SU-DHL-6 (cell line): Measurements from ENCODE around the gene AHCY.
"Not testable (repeated sequence)": the region's sequence is repeated elsewhere in the genome, so short reads cannot be mapped to it uniquely, and the experiment has no call there.

Experiments used
- H2AFZ ChIP-seq: fragments of 200-600 bp; sonication (generic); 2 replicates; pipeline ENCODE4 v1.6.1; 2014; ENCODE audit warnings: low read depth, mild to moderate bottlenecking, moderate library complexity, mixed read lengths, antibody characterized with exemption, low read length; ENCODE audit not compliant: severe bottlenecking
- H3F3A ChIP-seq: fragments of 200-600 bp; shearing (Covaris generic); 2 replicates; pipeline ENCODE4 v1.6.0; 2016; ENCODE audit warnings: antibody characterized with exemption, mild to moderate bottlenecking; ENCODE audit not compliant: insufficient read depth
- H3K27ac ChIP-seq: fragments of 200-600 bp; sonication (generic); 2 replicates; pipeline ENCODE4 v1.5.1; 2016; ENCODE audit warnings: low read depth, mild to moderate bottlenecking, low read length, moderate library complexity, mixed read lengths
- H3K27me3 ChIP-seq: fragments of 200-600 bp; sonication (generic), shearing (Covaris generic); 2 replicates; pipeline ENCODE4 v1.6.0; 2014; ENCODE audit warnings: mild to moderate bottlenecking, low read length
- H3K36me3 ChIP-seq: fragments of 200-600 bp; sonication (generic); 2 replicates; pipeline ENCODE4 v1.6.1; 2014; ENCODE audit warnings: mild to moderate bottlenecking, low read length, mixed read lengths
- H3K4me2 ChIP-seq: fragments of 300-600, 200-600 bp; shearing (Covaris generic), sonication (generic); 2 replicates; pipeline ENCODE4 v1.6.0; 2014; ENCODE audit warnings: low read length, low read depth, mild to moderate bottlenecking; ENCODE audit not compliant: poor library complexity, severe bottlenecking
- H3K4me3 ChIP-seq: fragments of 200-600 bp; sonication (generic); 2 replicates; pipeline ENCODE4 v1.5.1; 2014; ENCODE audit warnings: antibody characterized with exemption, low read length, mild to moderate bottlenecking, mixed read lengths; ENCODE audit not compliant: insufficient read depth, poor library complexity, severe bottlenecking
- H3K79me2 ChIP-seq: fragments of 200-600 bp; sonication (generic); 2 replicates; pipeline ENCODE4 v1.6.1; 2014; ENCODE audit warnings: mild to moderate bottlenecking, low read length, moderate library complexity; ENCODE audit not compliant: insufficient read depth
- H3K9ac ChIP-seq: fragments of 200-600 bp; sonication (generic); 2 replicates; pipeline ENCODE4 v1.7.0; 2014; ENCODE audit warnings: mild to moderate bottlenecking, low read length
- H3K9me2 ChIP-seq: fragments of 200-600 bp; sonication (generic); replicated peaks from 2 replicates; pipeline ENCODE4 v1.6.1; 2014; ENCODE audit warnings: low read length; ENCODE audit not compliant: insufficient read depth
- H3K9me3 ChIP-seq: fragments of 200-600 bp; sonication (generic); 2 replicates; pipeline ENCODE4 v1.6.1; 2014; ENCODE audit warnings: low read length, mixed read lengths; ENCODE audit not compliant: insufficient read depth
- H4K20me1 ChIP-seq: fragments of 200-600 bp; sonication (generic); 2 replicates; pipeline ENCODE4 v1.6.1; 2014; ENCODE audit warnings: low read depth, mild to moderate bottlenecking, antibody characterized with exemption, low read length, moderate library complexity, mixed read lengths
- EZH2phosphoT487 ChIP-seq: fragments of 200-600 bp; sonication (generic), shearing (Covaris generic); conservative IDR thresholded peaks from 2 replicates; pipeline ENCODE4 v1.6.1; 2018; ENCODE audit warnings: mild to moderate bottlenecking, antibody characterized with exemption, low read length, moderate library complexity, mixed read lengths
- TF ChIP-seq, protein P1 (sequence below): fragments of 200-600 bp; sonication (generic); IDR thresholded peaks from one replicate; pipeline ENCODE4 v1.5.1; 2017; ENCODE audit warnings: antibody characterized with exemption, mild to moderate bottlenecking, low read length, moderate library complexity; ENCODE audit not compliant: insufficient read depth, poor library complexity, severe bottlenecking

Gene AHCY

DNA sequence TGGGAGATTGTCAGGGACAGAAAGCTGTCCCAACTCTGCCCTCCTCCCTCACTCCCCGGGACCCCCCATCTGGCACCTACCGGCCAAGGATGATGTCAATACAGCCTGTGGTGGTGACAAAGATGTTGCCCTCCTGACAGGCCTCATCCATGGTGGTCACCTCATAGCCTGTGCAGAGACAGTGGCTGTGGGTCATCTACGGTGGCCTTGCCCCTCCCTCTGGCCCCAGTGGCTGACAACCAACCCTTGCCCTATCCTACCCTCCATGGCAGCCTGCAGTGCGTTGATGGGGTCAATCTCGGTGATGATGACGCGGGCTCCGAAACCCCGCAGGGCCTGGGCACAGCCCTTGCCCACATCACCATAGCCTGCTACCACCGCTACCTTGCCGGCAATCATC is 12.7 kb downstream of the AHCY start:
- H3K9ac ChIP-seq = no peak overlapping the region
- no peaks in the 10 kb centered on the region for H4K20me1 ChIP-seq
- no peak overlapping the region for H3K27ac ChIP-seq
- peaks cover 11% of the 10 kb centered on the region for H3K79me2 ChIP-seq
- H3K9me3 ChIP-seq = no peaks in the 10 kb centered on the region
- H3K9me2 ChIP-seq = no peaks in the 10 kb centered on the region
- H3K36me3 ChIP-seq = 0 out of 2 replicates have a peak, but pooled peaks cover 3% of the 10 kb centered on the region
- H3K4me3 ChIP-seq = no peak overlapping the region
- no peaks in the 10 kb centered on the region for H3K27me3 ChIP-seq
- H3F3A ChIP-seq = no peaks in the 10 kb centered on the region
- no peak overlapping the region for H2AFZ ChIP-seq
- H3K4me2 ChIP-seq = no peak overlapping the region
- TF ChIP-seq EZH2phosphoT487 = no peak
- TF ChIP-seq, protein P1, sequence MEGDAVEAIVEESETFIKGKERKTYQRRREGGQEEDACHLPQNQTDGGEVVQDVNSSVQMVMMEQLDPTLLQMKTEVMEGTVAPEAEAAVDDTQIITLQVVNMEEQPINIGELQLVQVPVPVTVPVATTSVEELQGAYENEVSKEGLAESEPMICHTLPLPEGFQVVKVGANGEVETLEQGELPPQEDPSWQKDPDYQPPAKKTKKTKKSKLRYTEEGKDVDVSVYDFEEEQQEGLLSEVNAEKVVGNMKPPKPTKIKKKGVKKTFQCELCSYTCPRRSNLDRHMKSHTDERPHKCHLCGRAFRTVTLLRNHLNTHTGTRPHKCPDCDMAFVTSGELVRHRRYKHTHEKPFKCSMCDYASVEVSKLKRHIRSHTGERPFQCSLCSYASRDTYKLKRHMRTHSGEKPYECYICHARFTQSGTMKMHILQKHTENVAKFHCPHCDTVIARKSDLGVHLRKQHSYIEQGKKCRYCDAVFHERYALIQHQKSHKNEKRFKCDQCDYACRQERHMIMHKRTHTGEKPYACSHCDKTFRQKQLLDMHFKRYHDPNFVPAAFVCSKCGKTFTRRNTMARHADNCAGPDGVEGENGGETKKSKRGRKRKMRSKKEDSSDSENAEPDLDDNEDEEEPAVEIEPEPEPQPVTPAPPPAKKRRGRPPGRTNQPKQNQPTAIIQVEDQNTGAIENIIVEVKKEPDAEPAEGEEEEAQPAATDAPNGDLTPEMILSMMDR = no peak

DNA sequence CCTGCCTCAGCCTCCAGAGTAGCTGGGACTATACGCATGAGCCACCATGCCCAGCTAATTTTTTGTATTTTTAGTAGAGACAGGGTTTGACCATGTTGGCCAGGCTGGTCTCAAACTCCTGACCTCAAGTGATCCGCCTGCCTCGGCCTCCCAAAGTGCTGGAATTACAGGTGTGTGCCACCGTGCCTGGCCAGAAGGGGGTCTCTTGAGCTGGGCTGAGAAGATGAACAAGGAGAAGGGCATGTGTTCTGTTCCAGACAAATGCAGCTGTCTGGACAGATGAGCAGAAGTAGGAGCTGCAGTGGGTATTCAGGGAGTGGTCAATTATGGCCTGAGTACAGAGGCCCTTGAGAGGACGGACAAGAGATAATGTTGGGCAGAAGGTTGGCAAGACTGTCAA is 15.7 kb downstream of the AHCY start:
- not testable (repeated sequence) for H3K27ac ChIP-seq, H3K4me3 ChIP-seq, H3K4me2 ChIP-seq, H3K79me2 ChIP-seq, H4K20me1 ChIP-seq, H3K9me3 ChIP-seq, H3K9ac ChIP-seq, H3K27me3 ChIP-seq, H3K36me3 ChIP-seq, H2AFZ ChIP-seq, H3K9me2 ChIP-seq, H3F3A ChIP-seq

DNA sequence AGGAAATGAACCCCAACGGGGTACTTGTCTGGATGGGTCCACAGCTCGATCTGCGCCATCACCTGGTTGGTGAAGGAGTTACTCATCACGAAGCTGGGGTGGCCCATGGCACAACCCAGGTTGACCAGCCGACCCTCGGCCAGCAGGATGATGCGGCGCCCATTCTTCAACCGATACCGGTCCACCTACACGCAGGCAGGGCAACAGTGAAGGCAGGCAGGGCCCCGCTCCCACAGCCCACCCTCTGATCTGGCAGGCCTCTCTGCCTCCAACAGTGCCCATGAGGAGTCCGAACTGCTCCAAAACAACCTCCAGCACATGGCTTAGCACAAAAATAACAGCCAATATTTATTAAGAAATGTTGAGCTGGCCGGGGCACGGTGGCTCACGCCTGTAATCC is 17.7 kb downstream of the AHCY start:
- no peaks in the 10 kb centered on the region for H3K27me3 ChIP-seq
- H3K9me2 ChIP-seq = no peaks in the 10 kb centered on the region
- H3K27ac ChIP-seq = no peak overlapping the region
- no peak overlapping the region for H2AFZ ChIP-seq
- peaks cover 9% of the 10 kb centered on the region; the same call in 1 of the 2 replicates for H3K36me3 ChIP-seq
- H3K79me2 ChIP-seq = no peaks in the 10 kb centered on the region
- H3K4me3 ChIP-seq = no peak overlapping the region
- TF ChIP-seq EZH2phosphoT487 = no peak
- TF ChIP-seq, protein P1 = no peak
- H3F3A ChIP-seq = 0 out of 2 replicates have a peak, but pooled peaks cover 4% of the 10 kb centered on the region
- no peak overlapping the region for H3K4me2 ChIP-seq
- no peak overlapping the region for H3K9ac ChIP-seq
- no peaks in the 10 kb centered on the region for H3K9me3 ChIP-seq
- no peaks in the 10 kb centered on the region for H4K20me1 ChIP-seq

DNA sequence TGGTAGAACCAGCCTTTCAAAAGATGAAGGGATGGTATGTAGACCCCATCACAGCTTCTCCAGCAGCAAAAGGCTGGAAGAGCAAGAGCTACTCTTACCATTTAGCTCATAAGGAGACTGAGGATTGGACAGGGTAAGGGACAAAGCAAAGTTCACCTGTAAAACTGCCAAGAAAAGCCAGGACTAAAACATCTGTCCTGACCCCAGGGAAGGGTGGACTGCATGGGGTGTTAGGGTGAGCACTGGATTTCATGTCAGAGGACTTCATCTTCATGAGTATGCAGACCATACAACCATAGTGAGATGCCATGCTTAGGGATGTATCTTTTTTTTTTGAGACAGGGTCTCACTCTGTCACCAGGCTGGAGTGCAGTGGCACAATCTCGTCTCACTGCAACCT is 19.3 kb downstream of the AHCY start:
- peaks cover 9% of the 10 kb centered on the region; the same call in 1 of the 2 replicates for H3K36me3 ChIP-seq

More for the DNA sequence above, 19.3 kb downstream of the AHCY start:
- no peak overlapping the region for H2AFZ ChIP-seq
- no peak overlapping the region for H3K4me3 ChIP-seq
- H3K9ac ChIP-seq = no peak overlapping the region
- H4K20me1 ChIP-seq = no peaks in the 10 kb centered on the region
- no peak overlapping the region for H3K27ac ChIP-seq
- 0 out of 2 replicates have a peak, but pooled peaks cover 4% of the 10 kb centered on the region for H3F3A ChIP-seq
- H3K79me2 ChIP-seq = no peaks in the 10 kb centered on the region
- no peaks in the 10 kb centered on the region for H3K9me2 ChIP-seq
- H3K9me3 ChIP-seq = no peaks in the 10 kb centered on the region
- TF ChIP-seq EZH2phosphoT487 = no peak
- TF ChIP-seq, protein P1 = no peak
- H3K27me3 ChIP-seq = no peaks in the 10 kb centered on the region
- H3K4me2 ChIP-seq = no peak overlapping the region
